ENCODE results near the gene NFKBIL1.

Gene NFKBIL1

DNA sequence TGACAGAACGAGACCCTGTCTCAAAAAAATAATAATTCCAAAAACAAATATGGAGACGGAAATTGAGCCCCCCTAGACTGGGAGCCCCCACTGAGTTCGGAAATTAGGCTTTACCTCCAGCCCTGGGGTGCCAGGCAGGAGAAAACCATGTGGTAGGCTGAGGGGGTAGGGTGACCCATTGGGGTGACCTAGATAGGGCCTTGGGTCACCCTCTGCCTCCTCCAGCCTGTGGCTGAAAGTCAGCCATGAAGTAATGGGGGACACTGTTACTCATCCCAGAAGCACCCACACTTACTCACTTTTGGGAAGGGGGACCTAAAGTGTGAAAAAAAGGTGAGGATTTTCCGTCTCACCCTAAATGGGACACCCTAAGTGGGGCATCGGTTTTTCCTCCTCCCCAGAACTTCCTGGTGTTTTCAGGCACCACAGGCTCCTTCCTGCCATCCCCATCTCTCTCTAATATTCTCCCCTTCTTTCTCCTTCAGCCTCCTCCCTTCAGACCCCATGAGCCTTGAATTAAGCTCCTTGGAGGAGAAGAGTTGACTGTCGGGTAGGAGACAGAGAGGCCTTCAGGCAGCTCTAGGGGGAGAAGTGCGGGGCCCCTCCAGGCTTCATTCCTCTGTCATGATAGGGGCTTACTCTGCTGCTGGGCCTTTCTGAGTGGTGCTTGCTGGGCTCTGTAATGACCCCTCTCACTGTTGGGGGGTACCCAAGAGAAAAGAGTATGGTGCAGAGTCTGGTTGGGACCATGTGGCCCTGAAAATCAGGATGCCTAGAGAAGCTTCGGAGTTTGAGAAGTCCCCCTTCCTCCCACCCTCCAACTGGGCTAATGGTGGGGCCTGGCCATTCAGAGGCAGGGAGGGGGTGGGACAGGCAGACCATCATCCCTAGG is 32.4 kb downstream of the NFKBIL1 start:
- Histone ChIP-seq H3K4me1 (ENCODE audit: control insufficient read depth, insufficient read depth, low read length) (peaks cover 13% of the 10 kb centered on the region), H3K9ac (ENCODE audit: low read depth, low read length) (no peak overlapping the region), H3K27me3 (ENCODE audit: control insufficient read depth, insufficient read depth, low read length) (peaks cover 21% of the 10 kb centered on the region), H3K4me3 (ENCODE audit: low read depth, low read length) (peak overlapping the region; percentile 82), H3K9me3 (ENCODE audit: control insufficient read depth, insufficient read depth, low read length) (no peaks in the 10 kb centered on the region), H3K36me3 (ENCODE audit: control insufficient read depth, insufficient read depth, low read length) (no peaks in the 10 kb centered on the region)

DNA sequence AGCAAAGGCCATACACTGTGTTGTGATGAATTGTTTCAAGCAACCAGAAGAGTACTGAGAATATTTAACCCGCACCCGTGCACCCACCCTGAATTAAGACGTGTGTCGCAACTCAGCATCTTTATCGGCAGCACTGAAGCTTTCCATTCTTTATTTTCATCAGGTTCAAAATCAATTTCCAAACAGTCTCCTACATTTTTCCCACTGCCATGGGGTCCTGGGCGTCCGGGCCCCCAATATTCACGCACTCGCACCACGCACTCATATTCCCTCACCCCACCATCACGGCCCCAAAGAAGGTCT is 33.0 kb downstream of the NFKBIL1 start:
- no peaks in the 10 kb centered on the region for H3K9me3 ChIP-seq (ENCODE audit: control insufficient read depth, insufficient read depth, low read length)
- peaks cover 13% of the 10 kb centered on the region for H3K4me1 ChIP-seq (ENCODE audit: control insufficient read depth, insufficient read depth, low read length)
- H3K36me3 ChIP-seq (ENCODE audit: control insufficient read depth, insufficient read depth, low read length): no peaks in the 10 kb centered on the region
- H3K9ac ChIP-seq (ENCODE audit: low read depth, low read length): no peak overlapping the region
- peak overlapping the region; percentile 82 for H3K4me3 ChIP-seq (ENCODE audit: low read depth, low read length)
- H3K27me3 ChIP-seq (ENCODE audit: control insufficient read depth, insufficient read depth, low read length): peaks cover 20% of the 10 kb centered on the region

DNA sequence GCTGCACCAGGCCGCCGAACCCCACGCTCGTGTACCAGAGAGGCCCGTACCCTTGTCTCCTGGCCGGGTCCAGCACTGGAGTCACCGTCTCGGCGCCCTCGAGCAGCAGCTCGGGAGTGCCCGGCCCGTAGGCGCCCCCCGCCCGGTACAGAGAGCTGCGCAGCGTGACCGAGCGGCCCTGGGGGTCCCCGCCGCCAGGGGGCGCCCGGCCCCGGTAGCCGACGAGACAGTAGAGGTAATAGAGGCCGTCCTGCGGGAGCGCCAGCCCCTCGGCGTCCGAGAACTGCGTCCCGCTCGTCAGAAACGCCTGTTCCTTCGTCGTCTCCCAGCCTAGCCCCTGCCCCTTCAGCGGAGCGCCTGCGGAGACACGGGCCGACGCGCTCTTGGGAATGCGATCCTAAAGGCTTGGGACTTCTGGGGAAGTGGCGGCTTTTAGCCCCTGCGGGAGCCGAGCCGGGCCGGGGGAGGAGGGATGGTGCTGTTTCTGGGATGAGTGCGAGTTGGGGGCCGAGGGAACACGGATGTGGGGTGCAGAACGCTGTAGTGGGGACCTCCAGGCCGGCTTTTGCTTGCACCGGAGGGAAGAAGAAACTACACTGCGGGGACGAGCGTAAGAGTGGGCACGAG is 33.5 kb downstream of the NFKBIL1 start:
- H3K4me3 ChIP-seq (ENCODE audit: low read depth, low read length): peak overlapping the region; percentile 82
- H3K27me3 ChIP-seq (ENCODE audit: control insufficient read depth, insufficient read depth, low read length): peaks cover 18% of the 10 kb centered on the region
- no peaks in the 10 kb centered on the region for H3K9me3 ChIP-seq (ENCODE audit: control insufficient read depth, insufficient read depth, low read length)
- no peaks in the 10 kb centered on the region for H3K36me3 ChIP-seq (ENCODE audit: control insufficient read depth, insufficient read depth, low read length)
- H3K4me1 ChIP-seq (ENCODE audit: control insufficient read depth, insufficient read depth, low read length): peaks cover 13% of the 10 kb centered on the region
- peak overlapping the region; percentile 79 for H3K9ac ChIP-seq (ENCODE audit: low read depth, low read length)

DNA sequence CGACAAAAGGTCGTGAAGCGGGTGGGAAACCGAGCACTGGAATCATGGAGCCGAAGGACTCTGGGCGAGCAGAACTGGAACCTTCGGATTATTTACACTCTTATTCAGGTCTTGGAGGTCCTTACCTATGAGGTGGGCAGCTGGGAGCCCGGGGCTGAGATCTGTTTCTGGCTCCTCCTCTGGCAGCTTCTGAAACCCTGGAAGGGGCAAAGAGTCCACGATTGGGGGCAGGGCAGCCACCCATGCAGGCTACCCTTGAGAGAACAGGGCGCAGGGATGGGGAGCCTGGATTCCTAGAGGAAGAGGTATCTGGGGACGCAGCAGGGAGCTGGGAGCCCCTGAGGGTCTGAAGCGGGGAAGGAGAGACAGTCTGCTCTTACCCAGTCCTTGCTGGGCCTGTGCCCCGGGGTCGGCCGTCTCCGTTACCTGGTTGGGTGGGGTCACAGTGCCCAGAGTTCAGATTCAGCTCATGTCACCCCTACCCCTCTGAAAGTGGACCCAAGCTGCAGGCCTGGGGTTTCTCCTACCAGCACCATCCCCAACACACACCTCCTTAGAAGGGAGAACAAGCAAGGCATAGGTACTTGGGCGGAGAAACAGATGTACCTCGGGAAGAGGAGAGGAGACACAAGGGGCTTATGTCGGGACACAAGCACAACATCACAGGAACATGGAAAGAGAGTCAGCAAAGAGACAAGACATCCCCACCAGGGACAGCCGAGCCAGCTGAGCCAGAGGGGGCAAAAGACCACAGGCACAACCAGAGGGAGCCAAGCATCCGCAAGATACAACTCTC is 34.2 kb downstream of the NFKBIL1 start:
- Histone ChIP-seq H3K4me1 (ENCODE audit: control insufficient read depth, insufficient read depth, low read length) (peaks cover 13% of the 10 kb centered on the region), H3K36me3 (ENCODE audit: control insufficient read depth, insufficient read depth, low read length) (no peaks in the 10 kb centered on the region), H3K9ac (ENCODE audit: low read depth, low read length) (peak overlapping the region; percentile 79), H3K9me3 (ENCODE audit: control insufficient read depth, insufficient read depth, low read length) (no peaks in the 10 kb centered on the region), H3K27me3 (ENCODE audit: control insufficient read depth, insufficient read depth, low read length) (peaks cover 17% of the 10 kb centered on the region), H3K4me3 (ENCODE audit: low read depth, low read length) (peak overlapping the region; percentile 82)

DNA sequence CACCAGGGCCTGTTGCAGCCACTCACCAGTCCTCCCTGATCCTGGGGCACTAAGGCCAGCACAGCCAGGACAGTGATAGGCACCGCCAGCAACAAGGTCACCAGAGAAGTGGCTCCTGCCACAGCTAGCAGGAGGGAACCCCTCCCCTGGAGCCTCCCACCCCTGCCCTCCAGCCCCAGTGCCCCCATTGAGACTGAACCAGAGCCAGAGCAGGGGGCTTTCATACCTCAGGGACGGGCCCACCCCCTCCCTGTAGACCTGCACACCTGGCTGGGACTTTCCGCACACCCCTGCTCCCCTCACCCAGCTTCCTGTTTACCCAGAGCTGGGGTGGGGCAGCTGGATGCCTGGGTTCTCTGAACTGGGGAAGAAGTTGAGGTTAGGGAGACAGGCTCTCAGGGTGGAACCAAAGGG is 34.8 kb downstream of the NFKBIL1 start, which contains the start of gene LTB:
LTB (minus strand) TSS at position 195 of the 414 bp plus-strand sequence; CDS start at position 188, 7 bp downstream.
- no peaks in the 10 kb centered on the region for H3K9me3 ChIP-seq (ENCODE audit: control insufficient read depth, insufficient read depth, low read length)
- H3K9ac ChIP-seq (ENCODE audit: low read depth, low read length): peak within 1 kb of the TSS; percentile 79
- peaks cover 13% of the 10 kb centered on the region for H3K4me1 ChIP-seq (ENCODE audit: control insufficient read depth, insufficient read depth, low read length)
- peak within 1 kb of the TSS; percentile 82 for H3K4me3 ChIP-seq (ENCODE audit: low read depth, low read length)
- no peaks in the 10 kb centered on the region for H3K36me3 ChIP-seq (ENCODE audit: control insufficient read depth, insufficient read depth, low read length)
- H3K27me3 ChIP-seq (ENCODE audit: control insufficient read depth, insufficient read depth, low read length): peaks cover 16% of the 10 kb centered on the region

DNA sequence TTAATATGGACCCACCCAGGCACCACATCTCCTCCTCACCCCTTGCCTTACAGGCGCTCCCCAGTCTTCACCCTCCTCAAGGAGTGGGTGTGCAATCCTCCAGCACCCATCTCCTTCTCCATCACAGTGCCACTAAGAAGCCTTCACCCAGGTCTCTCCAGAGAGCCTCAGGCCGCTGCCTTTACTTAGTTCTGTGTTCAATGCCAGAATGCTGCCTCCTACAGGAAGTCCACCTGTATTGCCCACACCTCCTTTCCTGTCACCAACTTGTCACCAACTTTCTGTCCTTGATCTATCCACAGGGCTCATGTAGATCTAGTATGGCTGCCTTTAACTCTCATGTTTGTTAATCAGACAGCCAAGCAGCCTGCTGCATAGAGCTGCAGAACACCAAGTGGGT is 38.1 kb downstream of the NFKBIL1 start:
- no peak overlapping the region for H3K9ac ChIP-seq (ENCODE audit: low read depth, low read length)
- no peaks in the 10 kb centered on the region for H3K9me3 ChIP-seq (ENCODE audit: control insufficient read depth, insufficient read depth, low read length)
- H3K4me1 ChIP-seq (ENCODE audit: control insufficient read depth, insufficient read depth, low read length): peaks cover 5% of the 10 kb centered on the region
- no peak overlapping the region for H3K4me3 ChIP-seq (ENCODE audit: low read depth, low read length)
- peaks cover 6% of the 10 kb centered on the region for H3K27me3 ChIP-seq (ENCODE audit: control insufficient read depth, insufficient read depth, low read length)
- no peaks in the 10 kb centered on the region for H3K36me3 ChIP-seq (ENCODE audit: control insufficient read depth, insufficient read depth, low read length)

DNA sequence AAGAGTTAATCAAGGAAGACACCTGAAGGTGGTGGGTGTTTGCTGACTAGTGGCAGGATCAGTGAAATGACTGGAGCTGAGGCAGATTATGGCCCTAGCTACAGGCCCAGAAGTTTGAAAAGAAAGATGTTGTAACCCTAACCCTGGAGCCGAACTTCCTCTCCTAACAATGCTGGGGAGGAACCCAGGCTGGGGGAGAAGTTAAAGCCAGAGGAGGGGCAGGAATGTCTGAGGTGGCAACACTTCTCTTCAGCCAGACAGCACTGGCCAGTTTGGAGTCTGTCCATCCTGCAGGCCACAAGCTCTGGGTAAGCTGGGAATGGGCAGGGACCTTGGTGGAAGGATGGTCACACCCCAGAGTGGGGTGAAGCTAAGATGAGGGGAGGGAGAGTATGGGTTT is 38.6 kb downstream of the NFKBIL1 start, which contains the start of gene LST1:
LST1 (plus strand) TSS at position 270 of the 400 bp plus-strand sequence. CDS start 1,023 bp downstream, outside the sequence.
- Histone ChIP-seq H3K4me3 (ENCODE audit: low read depth, low read length) (no peak within 1 kb of the TSS), H3K27me3 (ENCODE audit: control insufficient read depth, insufficient read depth, low read length) (peaks cover 5% of the 10 kb centered on the region), H3K9ac (ENCODE audit: low read depth, low read length) (no peak within 1 kb of the TSS), H3K9me3 (ENCODE audit: control insufficient read depth, insufficient read depth, low read length) (no peaks in the 10 kb centered on the region), H3K36me3 (ENCODE audit: control insufficient read depth, insufficient read depth, low read length) (no peaks in the 10 kb centered on the region), H3K4me1 (ENCODE audit: control insufficient read depth, insufficient read depth, low read length) (peaks cover 5% of the 10 kb centered on the region)

DNA sequence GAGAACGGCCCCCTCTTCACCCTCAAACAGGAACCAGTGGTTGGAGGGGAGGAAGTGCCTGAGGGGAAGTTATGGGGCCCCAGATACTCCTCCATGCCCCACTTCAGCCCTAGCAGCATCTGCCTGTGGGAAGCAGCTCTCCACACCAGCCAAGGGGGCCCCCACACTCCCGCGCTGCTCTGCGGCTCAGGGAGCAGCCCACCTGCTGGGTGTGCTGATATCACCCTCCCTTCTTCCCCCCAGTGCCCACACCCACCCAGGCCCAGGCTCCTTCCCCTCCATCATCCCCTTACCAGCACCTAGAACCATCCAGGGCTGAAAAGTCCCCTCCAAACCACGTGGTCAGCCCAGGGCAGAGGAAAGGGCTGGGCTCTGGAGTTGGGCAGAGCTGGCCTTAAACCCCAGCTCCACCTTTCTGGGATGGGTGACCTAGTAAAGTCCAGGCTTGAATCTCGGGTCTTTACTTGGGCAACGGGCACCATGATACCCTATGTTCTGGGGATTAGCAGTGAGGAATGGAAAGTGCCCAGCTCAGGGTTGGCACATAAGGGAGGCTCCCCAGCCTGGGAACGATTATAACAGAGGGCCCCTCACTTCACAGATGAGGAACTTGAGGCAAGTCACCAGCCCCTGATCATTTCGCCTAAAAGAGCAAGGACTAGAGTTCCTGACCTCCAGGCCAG is 39.3 kb downstream of the NFKBIL1 start:
- Histone ChIP-seq H3K27me3 (ENCODE audit: control insufficient read depth, insufficient read depth, low read length) (peaks cover 3% of the 10 kb centered on the region), H3K4me3 (ENCODE audit: low read depth, low read length) (no peak overlapping the region), H3K36me3 (ENCODE audit: control insufficient read depth, insufficient read depth, low read length) (no peaks in the 10 kb centered on the region), H3K9ac (ENCODE audit: low read depth, low read length) (no peak overlapping the region), H3K9me3 (ENCODE audit: control insufficient read depth, insufficient read depth, low read length) (no peaks in the 10 kb centered on the region), H3K4me1 (ENCODE audit: control insufficient read depth, insufficient read depth, low read length) (peaks cover 4% of the 10 kb centered on the region)

DNA sequence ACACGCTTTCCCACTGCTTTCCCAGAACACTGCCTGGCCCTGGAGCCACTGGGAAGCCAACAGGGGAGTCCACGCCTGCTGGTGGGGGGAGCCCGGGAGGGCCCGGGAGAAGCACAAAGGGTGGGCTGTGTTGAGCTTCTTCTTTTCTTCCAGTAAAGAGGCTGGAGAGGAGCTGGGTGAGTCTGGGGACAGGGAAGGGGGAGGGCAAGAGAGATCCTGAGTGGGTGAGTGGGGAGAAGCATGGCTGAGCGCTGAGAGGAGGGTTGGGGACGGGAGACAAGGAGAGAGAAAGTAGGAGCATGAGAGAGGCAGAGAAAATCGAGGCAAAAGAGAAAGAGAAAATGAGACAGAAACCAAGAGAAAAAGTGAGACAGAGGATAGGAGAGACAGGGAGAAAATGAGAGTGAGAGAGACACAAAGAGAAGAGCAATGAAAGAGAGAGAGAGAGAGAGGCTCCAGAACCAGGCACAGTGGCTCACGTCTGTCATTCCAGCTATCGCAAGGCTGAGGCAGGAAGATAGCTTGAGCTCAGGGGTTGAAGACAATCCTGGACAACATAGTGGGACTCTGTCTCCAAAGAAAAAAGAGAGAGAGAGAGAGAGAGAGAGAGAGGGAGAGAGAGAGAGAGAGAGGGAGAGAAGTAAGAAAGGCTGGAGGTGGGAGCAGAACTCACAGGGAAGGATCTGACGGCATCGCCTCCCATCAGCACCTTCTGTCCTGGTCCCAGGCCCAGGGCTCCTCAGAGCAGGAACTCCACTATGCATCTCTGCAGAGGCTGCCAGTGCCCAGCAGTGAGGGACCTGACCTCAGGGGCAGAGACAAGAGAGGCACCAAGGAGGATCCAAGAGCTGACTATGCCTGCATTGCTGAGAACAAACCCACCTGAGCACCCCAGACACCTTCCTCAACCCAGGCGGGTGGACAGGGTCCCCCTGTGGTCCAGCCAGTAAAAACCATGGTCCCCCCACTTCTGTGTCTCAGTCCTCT is 40.7 kb downstream of the NFKBIL1 start:
- no peaks in the 10 kb centered on the region for H3K9me3 ChIP-seq (ENCODE audit: control insufficient read depth, insufficient read depth, low read length)
- H3K9ac ChIP-seq (ENCODE audit: low read depth, low read length): no peak overlapping the region
- H3K4me1 ChIP-seq (ENCODE audit: control insufficient read depth, insufficient read depth, low read length): no peaks in the 10 kb centered on the region
- no peak overlapping the region for H3K4me3 ChIP-seq (ENCODE audit: low read depth, low read length)
- no peaks in the 10 kb centered on the region for H3K27me3 ChIP-seq (ENCODE audit: control insufficient read depth, insufficient read depth, low read length)
- no peaks in the 10 kb centered on the region for H3K36me3 ChIP-seq (ENCODE audit: control insufficient read depth, insufficient read depth, low read length)

DNA sequence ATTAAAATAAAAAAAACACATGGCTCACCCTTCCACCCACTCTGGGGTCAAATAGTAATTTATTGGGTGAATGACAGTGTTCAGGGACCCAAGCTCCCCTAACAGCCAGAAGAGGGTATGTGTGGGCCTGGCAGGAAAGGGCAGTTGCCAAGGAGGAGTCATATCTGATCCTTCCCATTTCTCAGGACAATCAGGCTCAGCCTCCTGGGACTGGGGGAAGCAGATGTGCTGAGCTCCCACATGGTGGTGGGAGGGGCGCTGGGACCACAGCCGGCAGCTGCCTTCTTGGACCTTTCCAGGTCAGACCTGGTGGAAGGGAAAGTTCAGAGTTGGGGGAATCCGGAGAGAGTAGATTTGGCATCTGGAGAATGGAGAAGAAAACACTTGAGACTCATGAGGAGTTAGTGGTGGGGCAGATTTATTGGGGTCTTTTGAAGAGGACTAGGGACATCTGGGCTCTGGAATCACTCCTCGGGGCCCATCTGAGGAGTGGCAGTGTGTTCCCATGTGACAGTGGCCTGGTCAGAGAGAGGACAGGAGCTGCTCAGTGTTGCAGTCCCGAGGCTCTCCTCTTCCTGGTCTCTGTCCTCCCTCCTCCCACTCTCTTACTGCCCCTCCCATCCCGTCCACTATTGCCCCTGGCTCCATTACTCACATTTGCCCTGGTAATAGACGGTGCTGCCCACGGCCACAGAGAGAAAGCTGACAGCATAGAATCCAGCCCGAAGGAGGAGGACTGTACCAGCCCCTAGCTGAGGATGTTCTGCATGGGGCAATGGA is 41.7 kb downstream of the NFKBIL1 start:
- Histone ChIP-seq H3K4me3 (ENCODE audit: low read depth, low read length) (no peak overlapping the region), H3K9ac (ENCODE audit: low read depth, low read length) (no peak overlapping the region), H3K9me3 (ENCODE audit: control insufficient read depth, insufficient read depth, low read length) (no peaks in the 10 kb centered on the region), H3K27me3 (ENCODE audit: control insufficient read depth, insufficient read depth, low read length) (no peaks in the 10 kb centered on the region), H3K36me3 (ENCODE audit: control insufficient read depth, insufficient read depth, low read length) (no peaks in the 10 kb centered on the region), H3K4me1 (ENCODE audit: control insufficient read depth, insufficient read depth, low read length) (no peaks in the 10 kb centered on the region)
